SIG-M5 treated with dmso at 0.1 percent for 504 hours (cell line): Measurements from ENCODE around the gene TAS1R3.
A peak's percentile ranks its signal among the peaks of the same experiment; 100 is the strongest.

Source experiments
- DNase-seq: peaks from one replicate; lab custom pipeline; 2025; ENCODE audit not compliant: unreplicated experiment; lab: John Stamatoyannopoulos, UW

TAS1R3 gene

DNA sequence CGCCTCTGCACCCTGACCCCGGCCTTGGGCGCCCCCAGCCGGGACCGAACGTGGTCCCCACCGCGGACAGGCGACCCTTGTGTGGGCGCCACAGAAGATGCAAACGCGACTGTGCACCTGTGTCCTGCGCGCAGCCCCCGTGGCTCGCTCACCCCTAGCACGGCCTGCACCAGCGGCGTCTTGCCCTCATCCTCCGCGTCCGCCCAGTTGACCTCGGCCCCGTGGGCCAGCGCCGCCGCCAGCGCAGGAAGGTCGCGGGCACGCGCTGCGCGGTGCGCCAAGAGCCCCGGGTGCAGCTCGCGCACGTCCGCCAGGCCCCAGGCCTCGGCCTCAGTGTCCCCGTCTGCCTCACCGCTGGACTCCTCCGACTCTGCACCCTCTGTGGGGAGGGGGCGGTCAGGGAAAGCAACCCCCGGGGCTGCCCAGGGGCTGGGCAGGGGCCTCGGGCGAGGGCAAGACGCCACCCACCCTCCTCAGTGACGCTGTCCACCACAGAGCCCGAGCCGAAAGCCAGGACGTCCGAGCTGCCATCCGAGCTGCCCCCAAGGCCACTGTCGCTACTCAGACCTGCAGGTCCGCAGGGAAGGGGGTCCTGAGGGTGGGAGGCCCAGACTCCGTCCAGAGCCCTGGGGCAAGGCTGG is 36.7 kb upstream of the TAS1R3 start:
- DNase-seq: no peak

DNA sequence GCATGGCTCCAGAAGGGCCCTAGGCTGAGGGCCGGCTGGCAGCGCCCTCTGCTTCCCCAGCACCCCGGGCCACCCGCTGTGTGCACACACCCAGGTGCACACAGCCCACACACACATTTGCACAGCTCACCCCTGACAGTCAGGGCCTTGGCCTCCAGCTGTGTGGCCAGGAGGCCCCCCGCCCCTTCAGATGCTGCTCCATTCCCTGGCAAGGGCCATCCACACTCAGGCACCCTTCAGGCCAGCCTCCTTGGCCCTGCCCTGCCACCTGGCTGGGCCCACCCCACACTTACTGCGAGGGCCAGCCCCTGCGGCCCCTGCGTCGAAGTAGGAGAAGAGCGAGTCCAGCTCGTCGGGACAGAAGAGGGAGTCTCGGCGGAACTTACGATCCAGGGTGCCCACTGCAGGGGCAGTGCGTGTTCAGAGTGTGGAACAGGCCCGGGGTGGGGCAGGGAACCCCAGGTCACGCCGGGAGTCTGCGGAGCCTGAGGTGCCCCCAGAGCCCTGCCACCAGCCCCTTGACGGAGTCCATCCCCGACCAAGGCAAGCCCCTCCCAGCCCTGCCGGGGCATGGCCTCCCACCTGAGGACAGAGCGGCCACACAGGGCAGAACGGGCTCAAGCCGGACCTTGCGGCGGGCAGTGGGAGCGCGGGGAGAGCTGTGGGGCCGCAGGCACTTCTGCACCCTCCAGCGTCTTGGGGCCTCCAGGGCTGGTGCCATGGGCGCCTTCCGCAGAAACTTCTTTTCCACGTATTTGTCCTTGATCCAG is 35.7 kb upstream of the TAS1R3 start:
- no peak for DNase-seq

DNA sequence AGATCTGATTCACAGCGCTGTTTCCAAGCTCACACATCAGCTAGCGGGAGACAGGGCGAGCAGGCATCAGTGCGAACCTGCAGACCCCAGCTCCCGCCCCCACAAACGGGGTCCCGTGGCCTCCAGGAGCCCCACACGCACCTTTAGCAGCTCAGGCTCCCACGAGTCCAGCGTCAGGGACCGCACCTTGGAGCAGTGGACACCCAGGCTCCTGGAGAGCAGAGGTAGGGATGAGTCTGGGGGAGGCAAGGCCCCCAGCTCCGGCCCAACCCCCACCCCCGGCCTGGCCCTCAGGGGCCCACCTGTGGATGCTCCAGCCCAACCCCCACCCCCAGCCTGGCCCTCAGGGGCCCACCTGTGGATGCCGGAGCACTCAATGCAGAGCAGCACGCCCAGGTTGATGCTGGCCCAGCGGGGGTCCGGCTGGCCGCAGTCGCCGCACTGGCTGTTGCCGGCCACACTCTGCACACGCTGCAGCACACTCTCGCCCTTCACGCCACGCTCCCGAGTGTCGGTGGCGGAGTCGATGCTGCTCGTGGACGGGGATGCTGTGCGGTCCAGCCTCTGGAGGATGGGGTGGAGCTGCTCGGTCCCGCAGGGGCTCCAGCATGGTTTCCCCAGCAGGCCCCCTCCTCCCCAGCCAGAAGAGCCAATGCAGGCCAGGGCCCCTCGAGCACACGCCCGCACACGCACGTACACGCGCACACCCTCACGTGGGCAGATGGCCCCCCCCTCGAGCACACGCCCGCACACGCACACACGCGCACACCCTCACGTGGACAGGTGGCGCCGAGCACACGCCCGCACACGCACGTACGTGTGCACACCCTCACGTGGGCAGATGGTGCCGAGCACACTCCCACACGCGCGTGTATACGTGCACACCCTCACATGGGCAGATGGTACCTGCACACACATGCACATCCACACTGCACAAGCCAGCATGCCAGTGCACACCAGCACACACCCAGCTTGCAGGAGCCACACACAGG is 34.7 kb upstream of the TAS1R3 start:
- no peak for DNase-seq

DNA sequence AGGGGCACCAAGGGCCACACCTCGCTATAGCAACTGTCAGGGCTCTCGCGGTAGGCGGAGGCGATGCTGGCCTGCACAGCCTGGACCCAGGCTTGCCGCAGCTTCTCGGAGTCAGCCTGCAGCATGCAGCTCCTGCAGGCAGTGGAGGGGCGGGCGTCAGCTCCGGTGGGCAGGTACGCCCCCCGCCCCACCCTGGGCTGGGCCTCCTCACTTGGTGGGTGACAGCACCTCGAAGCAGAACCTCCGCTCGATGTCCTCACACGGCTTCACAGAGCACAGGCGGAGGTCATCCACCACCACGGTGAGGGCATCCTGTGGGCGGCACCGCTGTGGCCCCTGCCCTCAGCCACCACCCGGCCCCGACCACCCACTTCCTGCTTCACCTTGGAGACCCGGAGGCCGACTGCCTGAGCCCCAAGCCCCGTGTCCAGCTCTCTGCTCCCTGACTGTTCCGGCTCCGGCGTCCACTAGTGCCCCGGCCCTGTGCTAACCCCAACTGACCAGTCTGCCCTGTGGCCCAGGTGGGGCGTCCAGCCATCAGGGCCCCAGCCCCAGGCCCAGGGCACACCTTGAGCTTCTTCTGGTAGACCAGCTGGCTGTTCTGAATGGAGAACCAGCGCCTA is 33.2 kb upstream of the TAS1R3 start:
- no peak for DNase-seq

DNA sequence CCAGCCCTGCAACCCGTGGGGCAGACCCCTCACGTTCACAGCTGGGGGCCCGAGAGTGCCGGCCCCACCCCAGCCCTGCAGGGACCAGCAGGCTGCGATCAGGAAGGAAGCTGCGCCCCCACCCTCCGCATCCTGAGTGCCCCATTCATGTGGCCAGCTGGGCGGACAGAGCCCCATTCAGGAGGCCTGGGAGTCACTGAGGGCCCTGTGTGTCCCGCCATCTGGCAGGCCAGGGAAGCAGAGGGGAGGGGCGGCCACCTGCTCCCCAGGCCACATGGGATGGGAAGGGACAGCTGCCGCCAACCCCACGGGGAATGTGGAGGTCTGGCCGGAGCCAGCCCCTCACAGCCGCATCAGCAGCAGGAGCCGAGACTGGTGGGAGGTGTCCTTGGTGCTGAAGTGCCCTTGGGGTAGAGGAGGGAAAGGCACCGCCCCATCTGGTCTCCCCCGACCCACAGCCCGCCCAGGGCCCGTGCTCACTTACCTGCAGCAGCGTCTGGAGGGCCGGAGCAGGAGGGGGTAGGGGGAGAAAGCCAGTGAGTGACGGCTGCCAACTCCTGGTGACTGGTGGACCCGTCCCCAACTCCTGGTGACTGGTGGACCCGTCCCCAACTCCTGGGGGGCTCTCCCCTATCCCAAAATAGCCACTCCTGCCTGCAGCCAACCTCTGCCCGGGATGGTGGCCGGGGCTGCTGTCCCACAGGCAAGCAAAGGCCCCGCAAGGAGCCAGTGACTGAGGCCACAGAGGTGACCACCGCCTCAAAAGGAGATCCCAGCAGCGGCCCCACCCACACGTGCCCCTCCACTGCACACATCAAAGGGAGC is 32.0 kb upstream of the TAS1R3 start:
- no peak for DNase-seq

DNA sequence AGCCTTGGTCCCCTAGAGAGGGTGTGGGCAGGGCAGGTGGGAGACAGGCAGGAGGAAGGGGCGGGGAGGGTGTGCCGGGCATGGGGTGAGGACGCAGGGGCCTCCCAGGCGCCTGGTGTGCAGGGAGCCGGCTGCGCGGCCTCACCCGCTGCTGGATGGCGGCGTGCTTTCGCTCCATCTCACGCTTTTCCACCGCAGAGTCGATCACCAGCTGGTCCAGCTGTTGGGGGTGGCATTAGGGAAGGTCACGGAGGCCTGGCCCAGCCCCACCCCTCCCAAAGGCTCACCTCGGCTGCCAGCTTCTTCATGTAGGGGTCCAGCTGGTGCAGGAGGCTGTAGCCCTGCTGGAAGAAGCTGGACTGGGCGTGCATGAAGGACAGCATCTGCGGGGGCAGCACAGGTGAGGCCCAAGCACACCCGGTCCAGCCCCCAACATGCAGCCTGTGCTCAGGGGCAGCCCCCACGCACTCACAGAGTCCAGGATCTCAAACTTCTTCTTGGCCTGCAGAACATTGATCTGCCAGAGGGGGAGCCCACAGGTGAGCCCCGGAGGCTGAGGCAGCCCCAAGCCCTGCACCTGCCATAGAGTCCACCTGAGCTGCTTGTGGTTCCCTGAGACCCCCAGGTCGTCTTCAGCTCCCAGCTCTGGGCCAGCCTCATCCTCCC is 31.3 kb upstream of the TAS1R3 start:
- no peak for DNase-seq

DNA sequence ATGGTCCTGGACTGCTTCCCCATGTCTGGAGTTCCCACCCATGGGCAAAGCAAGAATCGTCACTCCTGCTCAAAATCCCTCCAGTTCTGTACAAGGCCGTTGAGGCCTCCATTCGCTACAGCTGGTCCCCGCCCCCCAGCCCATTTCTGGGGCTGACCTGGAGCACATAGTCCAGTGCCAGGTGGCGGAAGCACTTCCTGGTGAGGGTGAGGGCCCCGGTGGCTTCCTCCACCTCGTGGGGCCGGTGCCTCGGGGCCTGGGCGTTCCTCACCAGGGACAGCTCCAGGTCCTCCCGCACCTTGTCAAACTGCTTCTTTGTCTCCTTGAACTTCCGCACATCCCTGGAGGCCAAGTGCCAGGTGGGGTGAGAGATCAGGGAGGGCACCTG is 30.7 kb upstream of the TAS1R3 start:
- no peak for DNase-seq

DNA sequence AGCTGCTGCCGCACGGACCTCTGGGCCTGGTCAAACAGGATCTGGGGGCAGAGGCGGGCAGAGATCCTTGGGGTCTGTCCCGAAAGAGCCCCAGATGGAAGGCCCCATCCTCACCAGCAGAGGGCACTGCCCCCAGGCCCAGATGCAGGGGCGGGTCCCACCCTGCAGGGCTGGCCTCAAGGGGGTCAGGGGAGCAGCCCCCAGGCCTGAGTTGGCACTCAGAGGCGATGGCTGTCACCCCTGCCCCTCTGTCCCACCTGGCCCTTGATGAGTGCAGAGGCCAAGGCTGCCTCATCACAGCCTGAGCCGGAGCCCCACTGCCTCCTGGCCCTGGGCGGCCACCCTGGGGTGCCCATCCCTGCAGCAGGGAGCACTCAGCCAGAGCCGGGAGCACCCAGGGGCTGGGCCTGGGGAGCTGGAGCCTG is 29.1 kb upstream of the TAS1R3 start:
- no peak for DNase-seq

DNA sequence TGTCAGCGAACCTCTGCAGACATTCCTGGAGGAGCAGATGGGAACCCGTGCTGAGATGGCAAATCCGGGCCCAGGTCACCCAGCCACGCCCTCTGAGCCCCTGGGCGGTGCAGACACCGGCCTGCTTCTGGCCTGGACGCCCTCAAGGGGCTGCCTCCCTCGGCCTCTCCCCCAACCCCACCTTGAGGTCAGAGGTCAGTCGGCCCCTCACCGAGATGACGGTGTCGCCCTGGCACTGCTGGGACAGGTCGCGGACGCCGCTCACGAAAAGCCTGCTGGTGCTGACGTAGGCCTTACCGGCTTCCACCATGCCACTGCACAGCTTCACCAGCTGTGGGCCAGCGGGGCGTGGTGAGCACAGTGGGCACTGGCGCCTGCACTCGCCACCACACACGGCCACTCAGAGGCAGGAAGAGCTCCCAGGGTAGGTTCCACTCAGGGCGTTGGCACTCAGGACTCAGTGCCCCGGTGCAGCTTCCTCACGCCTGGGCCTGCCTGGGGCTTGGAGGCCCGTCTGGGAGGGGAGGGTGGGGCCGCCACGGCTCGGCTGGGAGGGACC is 28.1 kb upstream of the TAS1R3 start:
- DNase-seq: no peak

DNA sequence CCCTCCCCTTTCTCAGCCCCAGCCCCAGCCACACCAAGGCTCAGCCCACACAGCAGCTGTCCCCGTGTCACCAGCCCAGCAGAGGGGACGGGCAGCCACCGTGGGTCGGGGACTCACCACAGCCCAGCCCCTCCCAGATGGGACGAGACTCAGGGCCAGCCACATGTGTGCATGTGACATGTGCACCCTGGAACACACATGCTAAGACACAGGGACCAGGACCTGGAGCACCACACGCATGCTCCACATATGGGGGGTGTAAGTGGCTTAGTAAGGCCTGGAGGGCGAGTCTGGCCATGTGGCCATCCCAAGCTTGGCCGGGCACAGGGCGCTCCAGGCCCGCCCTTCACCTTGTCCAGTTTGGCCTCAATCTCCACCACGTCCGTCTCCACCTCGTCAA is 27.3 kb upstream of the TAS1R3 start:
- no peak for DNase-seq

DNA sequence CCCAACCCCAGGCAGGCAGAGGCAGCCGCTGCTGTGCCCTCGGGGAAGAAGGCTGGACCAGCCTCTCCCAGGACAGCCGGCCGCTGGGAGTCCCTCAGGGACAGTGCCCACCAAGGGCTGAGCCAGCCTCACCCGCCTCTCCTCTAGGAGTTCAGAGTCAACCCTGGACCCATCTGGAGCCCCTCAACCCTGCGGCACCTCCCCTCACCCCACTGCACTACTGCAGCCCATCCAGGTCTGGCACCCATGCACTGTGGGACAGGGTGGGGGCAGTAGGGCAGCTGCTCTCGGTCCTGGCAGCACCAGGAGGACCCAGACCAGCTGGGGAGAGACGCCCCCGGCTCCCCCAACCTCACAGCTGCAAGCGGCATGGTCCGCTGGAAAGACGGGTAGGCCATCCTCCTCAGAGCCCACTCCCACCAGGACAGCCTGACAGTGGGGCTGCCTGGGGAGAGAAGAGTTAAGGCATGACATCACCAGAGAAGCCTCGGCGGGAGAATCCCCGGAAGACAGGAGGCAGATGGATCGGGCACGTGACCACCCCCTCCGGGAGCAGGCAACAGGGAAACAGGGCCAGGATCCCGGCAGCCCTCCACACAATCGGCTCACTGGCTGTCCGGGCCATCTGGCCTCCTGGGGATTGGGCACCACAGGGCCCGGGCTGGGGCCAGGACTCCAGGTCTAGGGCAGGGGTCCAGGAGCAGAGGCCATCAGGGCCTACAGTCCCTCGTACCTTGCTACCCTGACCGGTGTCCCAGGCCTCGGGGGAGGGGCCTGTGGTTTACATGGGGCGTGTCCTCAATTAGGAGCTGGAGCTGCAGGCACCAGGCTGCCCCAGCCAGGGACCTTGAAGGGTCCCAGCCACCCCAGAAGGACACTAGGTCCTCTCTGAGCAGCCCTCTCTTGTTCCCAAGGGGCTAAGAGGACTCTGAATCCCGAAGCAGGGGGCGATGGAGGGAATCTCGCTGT is 26.5 kb upstream of the TAS1R3 start:
- DNase-seq: no peak

DNA sequence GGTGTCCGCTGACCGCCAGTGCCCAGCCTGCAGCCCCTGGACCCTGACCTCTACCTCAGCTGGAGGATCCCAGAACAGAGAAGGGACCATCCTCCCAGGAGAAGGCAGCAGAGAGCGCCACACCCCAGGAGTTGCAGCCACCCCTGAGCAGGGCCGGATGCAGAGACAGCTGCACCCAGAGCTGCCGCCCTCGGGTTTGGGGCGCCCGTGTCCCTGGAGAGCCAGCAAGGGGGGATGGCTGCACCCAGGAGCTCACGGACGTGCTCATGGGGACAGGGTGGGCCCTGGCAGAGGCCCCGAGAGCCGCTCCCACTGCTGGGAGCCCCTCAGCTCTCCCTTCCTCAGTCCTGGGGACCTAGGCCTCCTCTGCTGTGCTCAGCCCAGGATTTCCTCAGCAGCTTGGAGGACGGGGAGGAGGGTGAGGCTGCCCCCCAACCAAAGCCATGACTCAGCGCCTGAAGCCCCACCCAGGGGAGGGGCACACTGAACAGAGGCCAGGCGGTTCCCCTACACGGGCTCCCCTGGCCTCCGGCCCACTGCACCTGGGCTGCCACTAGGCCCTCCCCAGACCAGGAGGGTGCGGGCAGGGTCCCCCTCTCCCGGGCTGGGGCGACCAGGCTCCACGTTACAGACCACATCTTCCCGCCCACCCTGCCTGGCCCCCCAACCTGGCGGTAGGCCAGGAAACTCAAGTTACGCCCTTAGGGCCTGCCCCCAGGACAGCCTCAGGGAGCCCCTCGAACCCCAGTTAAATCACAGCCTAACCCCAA is 25.6 kb upstream of the TAS1R3 start:
- peak; percentile 59 for DNase-seq

DNA sequence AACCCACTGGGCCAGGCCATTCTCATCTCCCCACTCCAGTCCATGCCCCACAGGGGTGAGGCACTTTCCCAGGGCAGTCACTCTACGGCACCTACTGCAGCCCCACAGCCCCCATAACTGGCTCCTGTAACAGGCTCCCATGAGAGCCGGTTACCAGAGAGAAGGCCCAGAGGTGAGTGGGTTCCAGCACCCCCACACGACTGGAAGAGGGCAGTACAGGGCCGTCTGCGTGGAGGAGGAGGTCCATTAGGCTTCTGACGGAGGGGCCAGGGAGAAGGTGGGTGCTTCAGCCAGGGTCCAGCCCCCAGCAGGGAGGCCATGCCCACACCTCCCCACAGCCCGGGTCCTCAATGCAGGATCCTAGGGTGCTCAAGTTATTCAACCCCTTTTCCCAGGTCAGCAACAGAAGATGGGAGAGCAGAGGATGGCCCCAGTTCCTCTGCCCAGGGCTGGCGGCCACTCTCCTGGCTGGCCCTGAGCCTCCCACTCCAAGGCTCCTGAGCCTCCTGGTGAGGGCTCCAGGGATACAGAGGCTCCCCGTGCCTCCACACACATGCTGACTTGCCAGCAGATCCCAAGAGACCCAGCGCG is 24.9 kb upstream of the TAS1R3 start:
- DNase-seq: peak; percentile 35

DNA sequence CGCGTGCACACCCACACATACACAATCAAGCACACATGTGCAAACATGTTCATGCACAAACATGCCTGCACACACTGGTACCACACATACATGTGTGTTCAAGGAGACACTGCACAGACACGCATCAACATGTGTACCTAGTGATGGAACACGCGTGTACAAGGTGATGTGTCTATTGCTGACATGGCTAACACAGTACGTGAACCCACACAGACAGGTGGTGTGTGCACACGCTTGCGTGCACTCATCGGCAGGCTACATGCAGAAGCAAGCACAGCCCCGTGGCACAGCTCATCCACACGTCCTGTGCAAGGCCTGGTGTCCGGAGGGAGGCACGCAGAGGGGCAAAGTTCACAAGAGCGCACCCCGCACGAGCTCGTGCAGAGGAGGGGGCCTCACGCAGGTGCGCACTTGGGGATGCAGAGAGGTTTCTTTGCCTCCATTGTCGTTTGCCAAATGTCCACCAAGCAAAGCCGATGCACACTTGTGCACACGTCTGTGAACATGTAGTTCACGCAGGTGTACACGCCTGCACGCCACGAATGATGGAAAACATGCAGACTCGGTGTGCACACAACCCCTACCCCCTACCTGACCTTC is 24.3 kb upstream of the TAS1R3 start:
- no peak for DNase-seq

DNA sequence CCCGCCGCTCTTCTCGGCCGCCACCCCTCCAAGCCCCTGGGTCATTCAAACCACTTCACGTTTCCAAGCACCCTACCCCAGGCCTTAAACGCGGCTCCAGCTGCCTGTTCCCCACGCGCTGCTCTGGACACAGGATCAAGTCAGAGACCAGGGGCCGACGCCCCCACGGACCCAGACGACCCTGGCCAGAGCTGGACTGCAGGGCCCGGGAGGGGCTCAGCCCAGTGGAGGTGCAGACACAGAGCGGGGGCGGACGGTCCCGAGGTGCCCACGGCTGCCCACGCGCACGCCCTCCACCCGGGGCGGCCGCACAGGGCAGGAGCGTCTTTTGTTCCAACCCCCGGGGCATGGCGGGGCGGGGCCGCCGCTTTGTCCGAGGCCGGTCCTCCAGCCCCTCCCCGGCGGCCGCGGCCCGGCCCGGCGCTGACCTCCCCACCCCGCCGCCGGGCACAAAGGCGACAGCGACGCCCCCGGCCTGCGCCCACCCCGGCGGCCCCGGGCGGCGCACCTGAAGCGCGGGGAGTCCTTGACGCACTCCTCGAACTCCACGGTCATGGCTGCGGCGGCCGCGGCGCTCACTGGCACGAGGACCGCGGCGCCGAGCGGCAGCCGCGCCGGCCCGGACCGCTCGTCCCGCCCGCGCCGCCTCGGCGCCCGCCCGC is 23.7 kb upstream of the TAS1R3 start:
- no peak for DNase-seq
